Neural progenitor cell (in vitro differentiated cells): ENCODE data around the gene BTBD9.

Experiments used
- CTCF ChIP-seq: fragments of 200-600 bp; sonication (generic); IDR thresholded peaks from 2 replicates; pipeline ENCODE4 v1.5.1; 2017; ENCODE audit warnings: antibody characterized with exemption, mild to moderate bottlenecking
- EZH2 ChIP-seq: fragments of 200-600 bp; sonication (generic); IDR thresholded peaks from 2 replicates; pipeline ENCODE4 v1.6.1; 2017; ENCODE audit warnings: antibody characterized with exemption, mild to moderate bottlenecking, moderate library complexity
- EZH2phosphoT487 ChIP-seq: fragments of 200-600 bp; sonication (generic); IDR thresholded peaks from 2 replicates; pipeline ENCODE4 v1.6.1; 2017; ENCODE audit warnings: antibody characterized with exemption

- TF ChIP-seq EZH2 (no peak), CTCF (no peak), EZH2phosphoT487 (no peak)
Measured at GRCh38 chr6:38417521-38417920, 222.2 kb downstream of the BTBD9 start.
